ENCODE data around the gene RFLNA.

The RFLNA gene

GRCh38 chr12:124336742-124337520, 42.0 kb downstream of the RFLNA start:
- no peak for DNase-seq (ENCODE audit: low read depth)

- no peak for DNase-seq (ENCODE audit: low read depth)
These were observed 42.7 kb downstream of the RFLNA start for GRCh38 chr12:124337622-124338021.

GRCh38 chr12:124338448-124338847, 43.6 kb downstream of the RFLNA start:
- DNase-seq (ENCODE audit: low read depth): no peak

DNA sequence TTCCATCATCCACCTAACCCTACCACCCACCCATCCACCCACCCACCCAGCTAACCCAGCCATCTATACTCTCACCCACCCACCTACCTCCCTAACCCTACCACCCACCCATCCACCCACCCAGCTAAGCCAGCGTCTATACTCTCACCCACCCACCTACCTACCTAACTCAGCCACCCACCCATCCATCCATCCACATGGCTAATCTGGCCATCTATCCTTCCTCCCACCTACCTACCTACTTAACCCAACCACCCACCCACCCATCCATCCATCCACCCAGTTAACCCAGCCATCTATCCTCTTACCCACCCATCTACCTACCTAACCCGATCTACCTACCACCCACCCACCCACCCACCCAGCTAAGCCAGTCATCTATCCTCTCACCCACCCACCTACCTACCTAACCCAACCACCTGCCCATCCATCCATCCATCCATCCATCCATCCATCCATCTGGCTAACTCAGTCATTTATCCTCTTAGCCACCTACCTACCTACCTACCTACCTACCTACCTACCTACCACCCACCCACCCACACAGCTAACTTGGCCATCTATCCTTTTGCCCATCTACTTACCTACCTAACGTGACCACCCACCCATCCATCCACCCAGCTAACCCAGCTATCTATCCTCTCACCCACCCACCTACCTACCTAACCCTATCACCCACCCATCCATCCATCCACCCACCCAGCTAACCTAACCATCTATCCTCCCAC, 44.1 kb downstream of the RFLNA start:
- DNase-seq (ENCODE audit: low read depth): no peak

- DNase-seq (ENCODE audit: low read depth): no peak
These were observed 45.4 kb downstream of the RFLNA start for GRCh38 chr12:124340080-124340900.

DNA sequence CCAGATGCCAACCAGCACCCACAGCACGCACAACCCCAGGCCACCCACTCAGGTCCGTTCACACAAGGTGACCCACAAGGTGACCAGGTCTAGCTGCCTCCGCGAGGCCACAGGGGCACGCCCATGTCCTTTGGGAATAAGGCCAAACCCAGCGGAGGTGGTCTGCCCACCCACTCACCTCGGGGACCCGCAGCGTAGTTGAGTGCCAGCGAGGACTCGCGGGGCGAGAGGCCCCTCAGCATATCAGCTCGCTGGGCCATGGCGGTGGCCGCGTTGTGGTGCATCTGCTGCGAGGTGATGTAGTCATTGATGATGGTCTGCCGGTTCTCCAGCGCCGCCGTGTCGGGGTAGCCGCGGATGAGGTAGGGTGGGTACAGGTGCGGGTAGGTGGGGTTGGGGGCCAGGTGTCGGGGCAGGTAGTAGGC, 46.8 kb downstream of the RFLNA start:
- no peak for DNase-seq (ENCODE audit: low read depth)

DNA sequence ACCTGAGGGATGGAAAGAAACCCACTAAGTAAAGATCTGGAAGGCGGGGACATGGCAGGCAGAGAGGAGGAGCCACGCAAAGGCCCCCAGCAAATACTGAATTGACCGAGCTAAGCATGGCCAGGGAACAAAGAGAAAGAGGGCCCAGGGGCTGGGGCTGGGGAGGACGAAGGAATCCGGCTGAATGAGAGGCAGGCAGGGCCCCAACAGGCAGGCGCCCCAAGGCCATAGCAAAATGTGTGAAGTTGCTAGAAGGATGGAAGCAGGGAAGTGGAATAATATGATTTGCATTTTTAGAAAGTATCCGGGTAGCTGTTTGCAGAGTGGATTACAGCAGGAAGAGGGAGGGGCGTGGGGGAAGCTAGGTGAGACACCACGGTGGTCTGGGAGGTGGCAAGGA, 49.1 kb downstream of the RFLNA start:
- DNase-seq (ENCODE audit: low read depth): no peak

GRCh38 chr12:124344526-124344925, 49.6 kb downstream of the RFLNA start:
- no peak for DNase-seq (ENCODE audit: low read depth)

DNA sequence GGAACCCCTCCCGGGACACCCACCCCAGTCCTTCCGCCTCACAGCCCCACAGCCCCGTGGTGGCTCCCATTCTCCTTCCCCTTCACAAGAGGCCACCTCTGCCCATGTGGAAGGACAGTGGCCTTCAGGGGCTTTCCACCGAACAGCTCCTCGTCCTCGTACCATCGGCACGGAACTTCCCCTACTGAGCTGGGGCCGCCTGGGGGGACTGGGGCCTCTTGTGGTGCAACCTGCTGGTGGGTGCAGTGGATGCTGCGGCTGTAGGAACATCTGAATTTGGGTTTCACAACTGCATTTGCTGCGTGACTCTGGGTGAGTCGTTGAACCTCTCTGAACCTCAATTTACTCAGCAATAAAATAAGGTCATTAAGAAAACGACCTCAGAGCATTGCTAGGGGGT, 50.9 kb downstream of the RFLNA start:
- no peak for DNase-seq (ENCODE audit: low read depth)

DNA sequence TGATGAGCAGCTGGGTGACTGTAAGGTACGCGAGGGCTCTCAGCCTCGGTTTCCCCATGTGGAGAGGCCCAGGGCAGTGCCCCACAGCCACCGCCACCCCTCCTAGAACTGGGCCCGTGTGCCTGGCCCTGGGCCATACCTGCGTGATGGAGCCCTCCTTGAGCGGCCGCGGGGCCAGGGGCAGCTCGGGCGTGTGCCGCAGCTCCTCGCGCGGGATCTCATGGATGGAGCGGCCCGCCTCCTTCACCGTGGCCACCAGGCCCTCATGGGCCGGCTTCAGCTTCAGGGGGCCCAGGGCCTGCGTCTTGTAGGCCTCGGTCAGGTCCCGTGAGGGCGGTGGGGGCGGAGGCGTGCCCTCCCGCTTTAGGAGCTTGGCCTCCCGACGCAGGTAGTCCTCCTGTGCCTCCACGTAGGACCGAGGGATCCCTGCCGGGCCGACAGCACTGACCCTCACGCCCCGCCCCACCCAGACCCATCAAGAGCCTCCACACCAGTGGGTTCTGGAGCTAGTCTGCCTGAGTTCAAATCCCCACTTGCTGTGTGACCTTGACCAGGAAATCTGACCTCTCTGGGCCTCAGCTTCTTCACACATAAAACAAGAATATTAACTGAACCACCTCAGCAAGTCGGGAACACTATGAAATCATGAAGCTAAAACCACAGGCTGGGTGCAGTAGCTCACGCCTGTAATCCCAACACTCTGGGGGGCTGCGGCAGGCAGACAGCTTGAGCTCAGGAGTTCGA, 51.7 kb downstream of the RFLNA start:
- no peak for DNase-seq (ENCODE audit: low read depth)

GRCh38 chr12:124347335-124347734, 52.4 kb downstream of the RFLNA start:
- DNase-seq (ENCODE audit: low read depth): no peak

- no peak for DNase-seq (ENCODE audit: low read depth)
These were observed 53.1 kb downstream of the RFLNA start for GRCh38 chr12:124347805-124348658.

- no peak for DNase-seq (ENCODE audit: low read depth)
These were observed 53.9 kb downstream of the RFLNA start for GRCh38 chr12:124348659-124349380.

DNA sequence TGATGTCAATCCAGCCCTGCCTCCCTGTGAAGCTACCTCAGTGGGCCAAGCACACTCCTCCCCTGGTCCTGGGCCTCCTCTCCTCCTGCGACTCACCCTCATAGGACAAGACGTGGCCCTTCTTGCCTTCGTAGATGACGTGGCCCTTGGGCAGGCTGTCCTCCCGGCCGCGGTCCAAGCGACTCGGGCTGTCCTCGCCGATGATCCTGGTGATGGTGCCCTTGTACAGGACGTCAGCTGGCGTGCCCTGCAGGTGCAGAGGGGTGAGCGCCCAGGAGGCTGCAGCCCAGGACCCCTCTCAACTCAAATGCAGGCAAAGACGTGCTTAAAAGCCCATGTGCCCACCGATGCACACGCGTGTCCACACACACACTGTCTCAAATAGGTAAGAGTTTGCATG, 55.6 kb downstream of the RFLNA start:
- DNase-seq (ENCODE audit: low read depth): no peak

DNA sequence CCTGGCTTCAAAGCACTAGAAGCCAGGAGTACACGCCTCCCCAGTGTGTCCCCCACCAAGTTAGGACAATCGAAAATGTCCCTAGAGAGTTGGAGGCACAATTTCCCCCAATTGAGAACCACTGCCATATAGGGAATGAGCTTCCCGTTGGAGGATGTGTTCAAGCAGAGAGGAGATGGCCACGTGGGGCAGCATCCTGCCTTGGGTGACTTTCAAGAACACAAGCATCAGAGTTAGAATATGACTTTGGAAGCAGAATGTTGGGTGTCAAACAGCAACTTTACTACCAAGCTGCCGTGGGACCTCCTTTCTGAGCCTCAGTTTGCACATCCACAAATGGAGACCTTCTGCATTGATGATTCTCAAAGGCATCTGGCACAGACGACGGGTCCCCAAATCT, 56.5 kb downstream of the RFLNA start:
- no peak for DNase-seq (ENCODE audit: low read depth)

GRCh38 chr12:124352257-124352656, 57.4 kb downstream of the RFLNA start:
- no peak for DNase-seq (ENCODE audit: low read depth)

DNA sequence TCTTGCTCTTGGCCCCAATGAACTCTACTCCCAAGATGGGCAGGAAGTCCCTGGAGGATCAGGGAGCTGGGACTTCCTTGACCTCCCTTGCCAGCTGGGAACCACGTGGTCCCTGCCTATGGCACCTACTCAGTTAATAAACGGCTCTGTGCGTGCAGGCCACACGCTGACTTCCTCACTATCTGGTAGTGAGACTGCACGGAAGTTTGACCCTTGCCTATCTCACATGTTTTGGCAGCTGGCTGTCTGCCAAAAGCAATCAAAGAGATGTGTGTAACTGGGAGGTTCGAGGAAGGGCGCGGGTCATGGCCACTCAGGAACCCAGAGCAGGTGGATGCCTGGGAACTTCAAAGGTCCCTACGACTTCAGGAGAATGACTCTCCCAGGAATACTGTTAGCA, 57.9 kb downstream of the RFLNA start:
- DNase-seq (ENCODE audit: low read depth): peak; percentile 43

DNA sequence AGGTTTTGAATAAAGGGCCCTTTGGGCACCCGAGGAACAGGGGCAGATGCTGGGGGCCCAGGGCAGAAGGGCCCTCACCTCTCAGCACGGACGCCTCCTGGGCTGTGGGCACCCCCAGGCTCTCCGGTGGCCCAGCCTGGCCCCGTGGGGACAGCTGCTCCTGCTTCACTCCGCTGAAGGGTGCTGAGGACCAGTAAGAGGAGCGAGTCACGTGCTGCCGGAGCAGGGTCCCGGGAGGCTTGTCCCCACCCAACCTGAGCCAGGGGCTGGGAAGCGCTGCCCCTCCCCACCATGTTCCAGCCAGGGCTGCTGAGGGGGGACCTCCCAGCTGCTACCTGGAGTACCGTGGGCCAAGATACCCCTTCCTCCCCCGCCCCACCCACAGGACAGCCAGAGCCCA, 59.5 kb downstream of the RFLNA start:
- DNase-seq (ENCODE audit: low read depth): no peak

- no peak for DNase-seq (ENCODE audit: low read depth)
These were observed 61.3 kb downstream of the RFLNA start for GRCh38 chr12:124356221-124356620.

DNA sequence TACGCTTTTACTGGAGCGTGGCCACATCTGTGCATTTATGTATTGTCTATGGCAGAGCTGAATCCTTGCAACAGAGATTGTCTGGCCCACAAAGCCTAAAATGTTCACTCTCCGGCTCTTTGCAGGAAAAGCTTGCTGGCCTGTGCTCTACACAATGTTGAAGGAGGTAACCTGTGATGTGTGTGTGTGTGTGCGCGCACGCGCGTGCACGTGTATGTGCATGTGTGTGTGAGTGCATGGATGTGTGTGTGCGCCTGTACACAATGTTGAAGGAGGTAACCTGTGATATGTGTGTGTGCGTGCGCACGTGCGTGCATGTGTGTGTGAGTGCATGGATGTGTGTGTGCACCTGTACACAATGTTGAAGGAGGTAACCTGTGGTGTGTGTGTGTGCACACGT, 62.7 kb downstream of the RFLNA start:
- no peak for DNase-seq (ENCODE audit: low read depth)
